ENCODE measurements around the gene EPHB1. TPM values are rescaled to one million over a fixed set of nuclear protein-coding genes. Genes with fewer than 3 reads are reported as not detected.
A peak's percentile ranks its signal among the peaks of the same experiment; 100 is the strongest.
"Not testable (repeated sequence)": the region's sequence is repeated elsewhere in the genome, so short reads cannot be mapped to it uniquely, and the experiment has no call there.

EPHB1 gene
- total RNA-seq, 4 donors from 2014 or later = 1.00 to 8.9 (median 4.5) TPM

- Histone ChIP-seq H3K4me3 (no peak overlapping the region), H3K36me3 (no peaks in the 10 kb centered on the region), H3K27me3 (no peaks in the 10 kb centered on the region), H3K9me3 (no peaks in the 10 kb centered on the region), H3K4me1 (peaks cover 0 to 5% of the 10 kb centered on the region in 2 donors), H3K27ac (no peak overlapping the region)
- DNase-seq (no peak), ATAC-seq (peak; percentile 39 to 43)
- TF ChIP-seq CTCF (IDR thresholded peaks at IDR 0.05 in 4 of 5, conservative IDR thresholded peaks at IDR 0.05 in 1 of 5) = no peak
- no peak for TF ChIP-seq POLR2A (IDR thresholded peaks at IDR 0.05)
- intact Hi-C loops (cut with DNase I; ENCODE audit: low total_unique reads) = no loop called here
- in situ Hi-C loops (cut with MboI; ENCODE audit: low sequenced_read_pairs in 4 of 4) = no loop called here
Observed at GRCh38 chr3:134772011-134772410, 23.0 kb upstream of the EPHB1 start.

DNA sequence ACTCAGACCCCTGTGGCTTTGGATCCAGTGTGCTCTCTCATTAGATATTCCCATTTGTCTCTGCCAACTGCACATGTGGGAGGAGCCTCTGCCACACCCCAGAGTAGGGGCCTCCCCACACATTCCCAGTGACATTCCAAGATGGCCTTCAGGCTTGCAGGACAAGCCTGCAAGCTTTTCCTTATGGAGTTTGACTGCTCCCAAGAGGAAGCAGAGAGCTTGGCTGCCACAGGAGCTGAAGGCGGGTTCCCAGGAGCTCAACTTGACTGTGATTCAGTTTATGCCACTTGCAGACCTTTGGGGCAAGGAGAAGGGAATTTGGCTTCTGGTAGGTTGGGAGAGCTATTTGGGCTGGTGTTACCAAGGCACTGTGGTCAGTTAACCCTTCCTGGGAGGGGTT is 22.5 kb upstream of the EPHB1 start:
- no peak overlapping the region for H3K4me3 ChIP-seq
- peaks cover 0 to 5% of the 10 kb centered on the region in 2 donors for H3K4me1 ChIP-seq
- TF ChIP-seq CTCF (IDR thresholded peaks at IDR 0.05 in 4 of 5, conservative IDR thresholded peaks at IDR 0.05 in 1 of 5) = no peak
- no peak for TF ChIP-seq POLR2A (IDR thresholded peaks at IDR 0.05)
- H3K9me3 ChIP-seq = no peaks in the 10 kb centered on the region
- intact Hi-C loops (cut with DNase I; ENCODE audit: low total_unique reads) (no loop called here), in situ Hi-C loops (cut with MboI; ENCODE audit: low sequenced_read_pairs in 4 of 4) (no loop called here)
- H3K27ac ChIP-seq = no peak overlapping the region
- no peaks in the 10 kb centered on the region for H3K27me3 ChIP-seq
- no peak for DNase-seq
- no peaks in the 10 kb centered on the region for H3K36me3 ChIP-seq
- ATAC-seq = no peak

DNA sequence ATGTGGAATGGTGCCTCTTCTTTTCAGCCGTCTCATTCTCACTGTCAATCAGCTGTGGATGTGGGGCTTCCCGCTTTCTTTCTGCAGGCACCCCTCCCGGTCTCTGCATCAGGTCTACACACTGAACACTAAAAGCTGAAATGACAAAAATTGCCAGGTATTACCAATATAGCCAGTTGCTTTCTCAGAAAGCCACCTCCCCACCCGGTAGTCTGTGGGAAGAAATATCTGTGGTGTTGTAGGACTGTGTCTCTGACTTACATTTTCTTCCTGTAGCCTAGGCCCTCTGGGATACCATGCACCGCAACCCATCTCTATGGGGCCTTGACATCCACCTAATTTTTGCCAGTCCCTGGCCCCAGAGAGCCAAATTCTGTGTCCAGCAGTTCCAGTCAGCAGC is 19.2 kb upstream of the EPHB1 start:
- no peaks in the 10 kb centered on the region for H3K27me3 ChIP-seq
- ATAC-seq = no peak
- intact Hi-C loops (cut with DNase I; ENCODE audit: low total_unique reads) (no loop called here), in situ Hi-C loops (cut with MboI; ENCODE audit: low sequenced_read_pairs in 4 of 4) (loop anchor here in 3 of 4 donors (25.0 kb wide), 3 partner anchors 736 to 1261 kb away; no protein-coding TSS in a partner anchor)
- no peak overlapping the region for H3K27ac ChIP-seq
- H3K4me3 ChIP-seq = no peak overlapping the region
- H3K36me3 ChIP-seq = no peaks in the 10 kb centered on the region
- H3K4me1 ChIP-seq = peaks cover 0 to 5% of the 10 kb centered on the region in 2 donors
- no peak for DNase-seq
- H3K9me3 ChIP-seq = no peaks in the 10 kb centered on the region
- TF ChIP-seq POLR2A (IDR thresholded peaks at IDR 0.05) (no peak), CTCF (IDR thresholded peaks at IDR 0.05 in 4 of 5, conservative IDR thresholded peaks at IDR 0.05 in 1 of 5) (no peak)

DNA sequence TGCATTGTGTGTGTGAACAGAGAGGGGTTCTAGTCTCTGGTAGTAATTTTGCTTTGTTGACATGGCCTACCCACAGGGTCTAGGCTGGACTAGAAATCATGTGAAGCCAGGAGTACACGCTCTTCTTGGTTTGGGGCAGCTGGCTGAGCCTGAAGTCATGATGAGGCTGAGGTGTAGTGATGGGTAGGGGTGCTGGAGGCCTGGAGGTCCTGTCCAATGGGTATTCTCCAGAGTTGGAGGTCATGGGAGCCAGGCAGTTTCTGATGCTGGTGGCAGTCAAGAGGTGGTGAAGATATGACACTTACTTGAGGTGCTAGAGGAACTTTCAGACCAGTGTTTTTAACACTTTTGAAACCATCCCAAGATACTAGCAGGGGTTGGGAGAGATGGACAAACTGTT is 18.5 kb upstream of the EPHB1 start:
- no peak for DNase-seq
- Histone ChIP-seq H3K9me3 (no peaks in the 10 kb centered on the region), H3K4me1 (peaks cover 0 to 5% of the 10 kb centered on the region in 2 donors), H3K4me3 (no peak overlapping the region), H3K27me3 (no peaks in the 10 kb centered on the region), H3K27ac (no peak overlapping the region), H3K36me3 (no peaks in the 10 kb centered on the region)
- ATAC-seq = no peak
- in situ Hi-C loops (cut with MboI; ENCODE audit: low sequenced_read_pairs in 4 of 4) = loop anchor here in 3 of 4 donors (25.0 kb wide), 3 partner anchors 736 to 1261 kb away; no protein-coding TSS in a partner anchor
- TF ChIP-seq CTCF (IDR thresholded peaks at IDR 0.05 in 4 of 5, conservative IDR thresholded peaks at IDR 0.05 in 1 of 5) (no peak), POLR2A (IDR thresholded peaks at IDR 0.05) (no peak)
- intact Hi-C loops (cut with DNase I; ENCODE audit: low total_unique reads) = no loop called here

DNA sequence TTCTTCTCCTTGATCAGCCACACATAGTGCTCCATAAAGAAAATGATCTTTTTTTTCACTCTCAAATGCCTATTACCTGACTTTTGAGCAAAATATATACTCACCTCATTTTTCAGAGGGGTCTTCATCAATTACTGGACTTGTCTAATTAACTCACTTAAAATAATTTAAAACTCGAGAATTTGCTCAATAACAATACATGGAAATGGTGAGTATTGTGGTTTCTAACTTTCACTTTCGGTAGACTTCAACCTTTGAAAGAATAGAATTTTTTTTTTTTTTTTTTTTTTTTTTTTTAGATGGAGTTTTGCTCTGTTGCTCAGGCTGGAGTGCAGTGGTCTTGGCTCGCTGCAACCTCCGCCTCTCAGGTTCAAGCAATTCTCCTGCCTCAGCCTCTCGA is 17.7 kb upstream of the EPHB1 start:
- Histone ChIP-seq H3K9me3 (no peaks in the 10 kb centered on the region), H3K27ac (no peak overlapping the region), H3K36me3 (no peaks in the 10 kb centered on the region), H3K27me3 (no peaks in the 10 kb centered on the region), H3K4me1 (no peaks in the 10 kb centered on the region), H3K4me3 (no peak overlapping the region)
- in situ Hi-C loops (cut with MboI; ENCODE audit: low sequenced_read_pairs in 4 of 4) = loop anchor here in 3 of 4 donors (25.0 kb wide), 3 partner anchors 735 to 1260 kb away; no protein-coding TSS in a partner anchor
- no peak for TF ChIP-seq POLR2A (IDR thresholded peaks at IDR 0.05)
- no peak for TF ChIP-seq CTCF (IDR thresholded peaks at IDR 0.05 in 4 of 5, conservative IDR thresholded peaks at IDR 0.05 in 1 of 5)
- intact Hi-C loops (cut with DNase I; ENCODE audit: low total_unique reads) = no loop called here
- DNase-seq = no peak
- no peak for ATAC-seq

DNA sequence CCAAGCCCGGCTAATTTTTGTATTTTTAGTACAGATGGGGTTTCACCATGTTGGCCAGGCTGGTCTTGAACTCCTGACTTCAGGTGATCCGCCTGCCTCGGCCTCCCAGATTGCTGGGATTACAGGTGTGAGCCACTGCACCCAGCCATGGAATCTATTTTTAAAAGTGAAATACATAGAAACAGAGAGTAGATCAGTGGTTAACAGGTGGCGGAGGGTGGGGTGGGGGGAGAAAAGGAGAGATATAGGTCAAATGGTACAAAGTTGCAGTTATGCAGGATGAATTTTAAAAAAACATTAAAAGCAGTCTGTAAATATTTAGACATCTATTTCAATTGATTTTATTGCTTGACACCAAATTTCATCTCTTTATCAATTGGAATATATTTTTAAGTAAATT is 6.8 kb upstream of the EPHB1 start:
- intact Hi-C loops (cut with DNase I; ENCODE audit: low total_unique reads); ATAC-seq; H3K9me3 ChIP-seq; H3K4me1 ChIP-seq; DNase-seq; H3K4me3 ChIP-seq; H3K27me3 ChIP-seq; H3K36me3 ChIP-seq; H3K27ac ChIP-seq: not testable (repeated sequence)
- in situ Hi-C loops (cut with MboI; ENCODE audit: low sequenced_read_pairs in 4 of 4) = loop anchor here in 3 of 4 donors (10.0 to 25.0 kb wide), 5 partner anchors 707 to 1249 kb away; no protein-coding TSS in a partner anchor
